Ishikawa (cell line): Measurements from ENCODE around the gene NTM.

Experiments
- CEBPB ChIP-seq: IDR thresholded peaks from 2 replicates; pipeline ENCODE4 v1.6.1; 2012
- CREB1 ChIP-seq: IDR thresholded peaks from 2 replicates; pipeline ENCODE4 v1.6.1; 2012; ENCODE audit warnings: low read depth
- EP300 ChIP-seq: IDR thresholded peaks from 2 replicates; pipeline ENCODE4 v1.6.1; 2012; ENCODE audit warnings: borderline replicate concordance
- FOXM1 ChIP-seq: IDR thresholded peaks from 2 replicates; pipeline ENCODE4 v1.6.1; 2012; ENCODE audit warnings: low read depth, borderline replicate concordance
- MAX ChIP-seq: IDR thresholded peaks from 2 replicates; pipeline ENCODE4 v1.6.1; 2012
- NFIC ChIP-seq: IDR thresholded peaks from 2 replicates; pipeline ENCODE4 v1.6.1; 2012
- RAD21 ChIP-seq: IDR thresholded peaks from 2 replicates; pipeline ENCODE4 v1.6.1; 2012; ENCODE audit warnings: low read depth
- REST ChIP-seq: IDR thresholded peaks from 2 replicates; pipeline ENCODE4 v1.6.1; 2012; ENCODE audit warnings: low read depth, mild to moderate bottlenecking
- TAF1 ChIP-seq: IDR thresholded peaks from 2 replicates; pipeline ENCODE4 v1.6.1; 2012; ENCODE audit warnings: low read depth, mild to moderate bottlenecking
- TCF12 ChIP-seq: IDR thresholded peaks from 2 replicates; pipeline ENCODE4 v1.6.1; 2012; ENCODE audit warnings: low read depth
- TEAD4 ChIP-seq: IDR thresholded peaks from 2 replicates; pipeline ENCODE4 v1.6.1; 2012
- YY1 ChIP-seq: IDR thresholded peaks from 2 replicates; pipeline ENCODE4 v1.6.1; 2012; ENCODE audit warnings: low read depth
- ZBTB7A ChIP-seq: IDR thresholded peaks from 2 replicates; pipeline ENCODE4 v1.6.1; 2012; ENCODE audit warnings: low read depth

GRCh38 chr11:131629925-131630540 is 259.6 kb downstream of the NTM start:
- TF ChIP-seq EP300 (no peak), CREB1 (no peak), MAX (no peak), TEAD4 (no peak), RAD21 (no peak), TCF12 (no peak), FOXM1 (no peak), YY1 (no peak), REST (no peak), TAF1 (no peak), CEBPB (no peak), ZBTB7A (no peak), NFIC (no peak)
